ENCODE measurements around the gene TEX14. TPM values are rescaled to one million over a fixed set of nuclear protein-coding genes. Genes with fewer than 3 reads are reported as not detected.

The TEX14 gene
- polyA plus RNA-seq, 2 of the 4 experiments (the other 2 are of a cell fraction) = 0.04 to 0.12 TPM

DNA sequence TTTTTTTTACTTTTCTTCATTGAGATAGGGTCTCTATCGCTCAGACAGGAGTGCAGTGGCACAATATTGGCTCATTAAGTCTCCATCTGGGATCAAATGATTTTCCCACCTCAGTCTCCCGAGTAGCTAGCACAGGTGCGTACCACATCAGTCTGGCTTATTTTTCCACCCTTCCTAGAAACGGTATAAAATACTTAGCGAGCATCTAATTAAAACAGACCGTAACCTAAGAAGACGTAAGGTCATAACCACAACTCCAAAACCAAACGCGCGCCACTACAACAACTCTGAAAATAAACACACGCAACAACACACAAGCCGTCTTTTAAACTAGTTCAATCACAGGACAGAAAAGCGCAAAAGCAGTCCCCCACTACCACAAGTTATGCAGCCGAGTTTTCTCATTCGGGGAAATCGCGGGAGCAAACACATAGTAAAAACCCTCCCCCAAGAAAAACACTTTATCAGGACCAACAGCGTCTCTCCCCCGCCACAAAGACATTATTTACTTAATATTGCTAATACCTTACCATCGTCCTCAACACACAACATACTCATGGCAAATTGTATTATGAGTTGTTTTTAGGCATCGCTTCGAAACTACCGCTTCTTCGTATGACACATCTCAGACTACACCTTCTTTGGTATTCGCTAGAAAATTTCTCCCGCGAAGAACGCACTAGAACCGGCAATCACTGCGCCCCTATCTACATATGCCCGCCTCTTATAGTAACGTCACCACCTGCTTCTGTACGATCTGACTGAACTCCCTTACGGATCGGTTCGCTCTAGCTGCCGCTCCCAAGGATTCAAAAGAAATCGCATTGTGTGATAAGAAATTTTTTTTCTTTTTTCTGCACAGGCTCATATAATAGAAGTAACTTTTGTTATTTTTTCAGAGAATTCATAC is 32.8 kb downstream of the TEX14 start (continued):
- TF ChIP-seq, protein P1, sequence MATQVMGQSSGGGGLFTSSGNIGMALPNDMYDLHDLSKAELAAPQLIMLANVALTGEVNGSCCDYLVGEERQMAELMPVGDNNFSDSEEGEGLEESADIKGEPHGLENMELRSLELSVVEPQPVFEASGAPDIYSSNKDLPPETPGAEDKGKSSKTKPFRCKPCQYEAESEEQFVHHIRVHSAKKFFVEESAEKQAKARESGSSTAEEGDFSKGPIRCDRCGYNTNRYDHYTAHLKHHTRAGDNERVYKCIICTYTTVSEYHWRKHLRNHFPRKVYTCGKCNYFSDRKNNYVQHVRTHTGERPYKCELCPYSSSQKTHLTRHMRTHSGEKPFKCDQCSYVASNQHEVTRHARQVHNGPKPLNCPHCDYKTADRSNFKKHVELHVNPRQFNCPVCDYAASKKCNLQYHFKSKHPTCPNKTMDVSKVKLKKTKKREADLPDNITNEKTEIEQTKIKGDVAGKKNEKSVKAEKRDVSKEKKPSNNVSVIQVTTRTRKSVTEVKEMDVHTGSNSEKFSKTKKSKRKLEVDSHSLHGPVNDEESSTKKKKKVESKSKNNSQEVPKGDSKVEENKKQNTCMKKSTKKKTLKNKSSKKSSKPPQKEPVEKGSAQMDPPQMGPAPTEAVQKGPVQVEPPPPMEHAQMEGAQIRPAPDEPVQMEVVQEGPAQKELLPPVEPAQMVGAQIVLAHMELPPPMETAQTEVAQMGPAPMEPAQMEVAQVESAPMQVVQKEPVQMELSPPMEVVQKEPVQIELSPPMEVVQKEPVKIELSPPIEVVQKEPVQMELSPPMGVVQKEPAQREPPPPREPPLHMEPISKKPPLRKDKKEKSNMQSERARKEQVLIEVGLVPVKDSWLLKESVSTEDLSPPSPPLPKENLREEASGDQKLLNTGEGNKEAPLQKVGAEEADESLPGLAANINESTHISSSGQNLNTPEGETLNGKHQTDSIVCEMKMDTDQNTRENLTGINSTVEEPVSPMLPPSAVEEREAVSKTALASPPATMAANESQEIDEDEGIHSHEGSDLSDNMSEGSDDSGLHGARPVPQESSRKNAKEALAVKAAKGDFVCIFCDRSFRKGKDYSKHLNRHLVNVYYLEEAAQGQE (IDR thresholded peaks at IDR 0.05) = peak; percentile 86
- TF ChIP-seq CBX8 (IDR thresholded peaks at IDR 0.05) (no peak), RAD21 (conservative IDR thresholded peaks at IDR 0.05 in 1 of 2, IDR thresholded peaks at IDR 0.05 in 1 of 2) (peak; percentile 10 to 45; a peak in 3 of 5 replicates), HOXB13 (CRISPR knock-in tag; IDR thresholded peaks at IDR 0.05; ENCODE audit: low read depth) (no peak), POLR2AphosphoS2 (conservative IDR thresholded peaks at IDR 0.05; ENCODE audit: low read length) (0 out of 2 replicates have a peak, but pooled peaks have one; percentile 55), MAX (IDR thresholded peaks at IDR 0.05) (peak; percentile 76), ELK1 (IDR thresholded peaks at IDR 0.05; ENCODE audit: low read depth, low read length) (no peak), MYC (IDR thresholded peaks at IDR 0.05; ENCODE audit: borderline replicate concordance, low read length) (no peak; the same call in none of the 2 replicates), FOSL2 (IDR thresholded peaks at IDR 0.05) (no peak), FOSL2 (CRISPR knock-in tag; IDR thresholded peaks at IDR 0.05) (peak; percentile 88), ESRRA (IDR thresholded peaks at IDR 0.05; ENCODE audit: borderline replicate concordance, low read length) (0 out of 2 replicates have a peak, but pooled peaks have one; percentile 4), RARB (CRISPR knock-in tag; IDR thresholded peaks at IDR 0.05) (peak; percentile 100), HDAC2 (IDR thresholded peaks at IDR 0.05) (no peak), CTCF (IDR thresholded peaks at IDR 0.05) (no peak; the same call in 2 of the 3 replicates), RNF2 (IDR thresholded peaks at IDR 0.05; ENCODE audit: borderline replicate concordance, low read depth) (no peak), HEYL (CRISPR knock-in tag; IDR thresholded peaks at IDR 0.05) (peak; percentile 61; the same call in 1 of the 2 replicates), NPAS2 (CRISPR knock-in tag; IDR thresholded peaks at IDR 0.05; ENCODE audit: borderline replicate concordance) (no peak), KDM5A (IDR thresholded peaks at IDR 0.05) (no peak), ZFP36 (IDR thresholded peaks at IDR 0.05; ENCODE audit: borderline replicate concordance, partially characterized antibody) (no peak), FOXS1 (CRISPR knock-in tag; IDR thresholded peaks at IDR 0.05) (peak; percentile 96), HOXB5 (CRISPR knock-in tag; IDR thresholded peaks at IDR 0.05) (peak; percentile 96)
- TF ChIP-seq, protein P2, sequence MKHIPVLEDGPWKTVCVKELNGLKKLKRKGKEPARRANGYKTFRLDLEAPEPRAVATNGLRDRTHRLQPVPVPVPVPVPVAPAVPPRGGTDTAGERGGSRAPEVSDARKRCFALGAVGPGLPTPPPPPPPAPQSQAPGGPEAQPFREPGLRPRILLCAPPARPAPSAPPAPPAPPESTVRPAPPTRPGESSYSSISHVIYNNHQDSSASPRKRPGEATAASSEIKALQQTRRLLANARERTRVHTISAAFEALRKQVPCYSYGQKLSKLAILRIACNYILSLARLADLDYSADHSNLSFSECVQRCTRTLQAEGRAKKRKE (CRISPR knock-in tag; IDR thresholded peaks at IDR 0.05; ENCODE audit: low read depth) = peak; percentile 98
- TF ChIP-seq, protein P3, sequence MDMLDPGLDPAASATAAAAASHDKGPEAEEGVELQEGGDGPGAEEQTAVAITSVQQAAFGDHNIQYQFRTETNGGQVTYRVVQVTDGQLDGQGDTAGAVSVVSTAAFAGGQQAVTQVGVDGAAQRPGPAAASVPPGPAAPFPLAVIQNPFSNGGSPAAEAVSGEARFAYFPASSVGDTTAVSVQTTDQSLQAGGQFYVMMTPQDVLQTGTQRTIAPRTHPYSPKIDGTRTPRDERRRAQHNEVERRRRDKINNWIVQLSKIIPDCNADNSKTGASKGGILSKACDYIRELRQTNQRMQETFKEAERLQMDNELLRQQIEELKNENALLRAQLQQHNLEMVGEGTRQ (IDR thresholded peaks at IDR 0.05) = no peak
- TF ChIP-seq, protein P4, sequence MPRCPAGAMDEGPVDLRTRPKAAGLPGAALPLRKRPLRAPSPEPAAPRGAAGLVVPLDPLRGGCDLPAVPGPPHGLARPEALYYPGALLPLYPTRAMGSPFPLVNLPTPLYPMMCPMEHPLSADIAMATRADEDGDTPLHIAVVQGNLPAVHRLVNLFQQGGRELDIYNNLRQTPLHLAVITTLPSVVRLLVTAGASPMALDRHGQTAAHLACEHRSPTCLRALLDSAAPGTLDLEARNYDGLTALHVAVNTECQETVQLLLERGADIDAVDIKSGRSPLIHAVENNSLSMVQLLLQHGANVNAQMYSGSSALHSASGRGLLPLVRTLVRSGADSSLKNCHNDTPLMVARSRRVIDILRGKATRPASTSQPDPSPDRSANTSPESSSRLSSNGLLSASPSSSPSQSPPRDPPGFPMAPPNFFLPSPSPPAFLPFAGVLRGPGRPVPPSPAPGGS (IDR thresholded peaks at IDR 0.05) = peak; percentile 100
